Ishikawa (cell line): ENCODE results near the gene TMEM138.

Experiments used
- CEBPB ChIP-seq: IDR thresholded peaks from 2 replicates; pipeline ENCODE4 v1.6.1; 2012
- CREB1 ChIP-seq: IDR thresholded peaks from 2 replicates; pipeline ENCODE4 v1.6.1; 2012; ENCODE audit warnings: low read depth
- EGR1 ChIP-seq: IDR thresholded peaks from 2 replicates; pipeline ENCODE4 v1.6.1; 2012
- EP300 ChIP-seq: IDR thresholded peaks from 2 replicates; pipeline ENCODE4 v1.6.1; 2012; ENCODE audit warnings: borderline replicate concordance
- FOXM1 ChIP-seq: IDR thresholded peaks from 2 replicates; pipeline ENCODE4 v1.6.1; 2012; ENCODE audit warnings: low read depth, borderline replicate concordance
- NFIC ChIP-seq: IDR thresholded peaks from 2 replicates; pipeline ENCODE4 v1.6.1; 2012
- RAD21 ChIP-seq: IDR thresholded peaks from 2 replicates; pipeline ENCODE4 v1.6.1; 2012; ENCODE audit warnings: low read depth
- TAF1 ChIP-seq: IDR thresholded peaks from 2 replicates; pipeline ENCODE4 v1.6.1; 2012; ENCODE audit warnings: low read depth, mild to moderate bottlenecking
- TCF12 ChIP-seq: IDR thresholded peaks from 2 replicates; pipeline ENCODE4 v1.6.1; 2012; ENCODE audit warnings: low read depth
- TEAD4 ChIP-seq: IDR thresholded peaks from 2 replicates; pipeline ENCODE4 v1.6.1; 2012
- YY1 ChIP-seq: IDR thresholded peaks from 2 replicates; pipeline ENCODE4 v1.6.1; 2012; ENCODE audit warnings: low read depth
- ZBTB7A ChIP-seq: IDR thresholded peaks from 2 replicates; pipeline ENCODE4 v1.6.1; 2012; ENCODE audit warnings: low read depth
- TF ChIP-seq, protein P1 (sequence below): IDR thresholded peaks from 2 replicates; pipeline ENCODE4 v1.6.1; 2012
- TF ChIP-seq, protein P2 (sequence below): IDR thresholded peaks from 2 replicates; pipeline ENCODE4 v1.6.1; 2012; ENCODE audit warnings: low read depth, mild to moderate bottlenecking
- TF ChIP-seq, protein P3 (sequence below): IDR thresholded peaks from 2 replicates; pipeline ENCODE4 v1.6.1; 2012

TMEM138 gene

DNA sequence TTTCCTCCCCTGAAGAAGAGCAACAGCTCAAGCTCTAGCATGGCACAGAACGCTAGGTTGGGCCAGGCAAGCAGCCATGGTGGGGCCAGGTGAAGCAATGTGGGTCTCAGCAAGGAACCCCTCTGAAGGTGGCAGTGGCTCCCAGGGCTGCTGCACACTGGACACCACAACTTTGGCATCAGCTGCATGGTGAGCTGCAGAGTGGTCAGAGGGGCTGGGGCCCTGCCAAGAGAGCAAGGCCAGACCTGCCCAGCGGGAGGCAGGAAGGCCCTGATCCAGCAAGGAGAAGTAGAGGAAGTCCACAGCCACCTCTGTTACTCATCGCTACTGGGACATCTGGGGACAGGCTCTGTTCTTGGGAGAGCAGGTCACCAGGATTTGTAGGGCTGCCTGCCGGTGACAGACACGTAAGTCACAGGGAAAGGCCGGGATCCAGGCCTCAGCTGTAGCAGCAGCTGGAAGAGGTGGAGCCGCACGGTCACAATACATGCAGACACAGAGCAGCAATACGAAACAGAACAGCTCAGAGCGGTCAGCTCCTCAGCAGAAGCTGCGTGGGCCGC, 12.9 kb upstream of the TMEM138 start:
- TF ChIP-seq, protein P1, sequence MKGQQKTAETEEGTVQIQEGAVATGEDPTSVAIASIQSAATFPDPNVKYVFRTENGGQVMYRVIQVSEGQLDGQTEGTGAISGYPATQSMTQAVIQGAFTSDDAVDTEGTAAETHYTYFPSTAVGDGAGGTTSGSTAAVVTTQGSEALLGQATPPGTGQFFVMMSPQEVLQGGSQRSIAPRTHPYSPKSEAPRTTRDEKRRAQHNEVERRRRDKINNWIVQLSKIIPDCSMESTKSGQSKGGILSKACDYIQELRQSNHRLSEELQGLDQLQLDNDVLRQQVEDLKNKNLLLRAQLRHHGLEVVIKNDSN, result no peak
- TF ChIP-seq, protein P2, sequence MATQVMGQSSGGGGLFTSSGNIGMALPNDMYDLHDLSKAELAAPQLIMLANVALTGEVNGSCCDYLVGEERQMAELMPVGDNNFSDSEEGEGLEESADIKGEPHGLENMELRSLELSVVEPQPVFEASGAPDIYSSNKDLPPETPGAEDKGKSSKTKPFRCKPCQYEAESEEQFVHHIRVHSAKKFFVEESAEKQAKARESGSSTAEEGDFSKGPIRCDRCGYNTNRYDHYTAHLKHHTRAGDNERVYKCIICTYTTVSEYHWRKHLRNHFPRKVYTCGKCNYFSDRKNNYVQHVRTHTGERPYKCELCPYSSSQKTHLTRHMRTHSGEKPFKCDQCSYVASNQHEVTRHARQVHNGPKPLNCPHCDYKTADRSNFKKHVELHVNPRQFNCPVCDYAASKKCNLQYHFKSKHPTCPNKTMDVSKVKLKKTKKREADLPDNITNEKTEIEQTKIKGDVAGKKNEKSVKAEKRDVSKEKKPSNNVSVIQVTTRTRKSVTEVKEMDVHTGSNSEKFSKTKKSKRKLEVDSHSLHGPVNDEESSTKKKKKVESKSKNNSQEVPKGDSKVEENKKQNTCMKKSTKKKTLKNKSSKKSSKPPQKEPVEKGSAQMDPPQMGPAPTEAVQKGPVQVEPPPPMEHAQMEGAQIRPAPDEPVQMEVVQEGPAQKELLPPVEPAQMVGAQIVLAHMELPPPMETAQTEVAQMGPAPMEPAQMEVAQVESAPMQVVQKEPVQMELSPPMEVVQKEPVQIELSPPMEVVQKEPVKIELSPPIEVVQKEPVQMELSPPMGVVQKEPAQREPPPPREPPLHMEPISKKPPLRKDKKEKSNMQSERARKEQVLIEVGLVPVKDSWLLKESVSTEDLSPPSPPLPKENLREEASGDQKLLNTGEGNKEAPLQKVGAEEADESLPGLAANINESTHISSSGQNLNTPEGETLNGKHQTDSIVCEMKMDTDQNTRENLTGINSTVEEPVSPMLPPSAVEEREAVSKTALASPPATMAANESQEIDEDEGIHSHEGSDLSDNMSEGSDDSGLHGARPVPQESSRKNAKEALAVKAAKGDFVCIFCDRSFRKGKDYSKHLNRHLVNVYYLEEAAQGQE, result no peak
- TF ChIP-seq, protein P3, sequence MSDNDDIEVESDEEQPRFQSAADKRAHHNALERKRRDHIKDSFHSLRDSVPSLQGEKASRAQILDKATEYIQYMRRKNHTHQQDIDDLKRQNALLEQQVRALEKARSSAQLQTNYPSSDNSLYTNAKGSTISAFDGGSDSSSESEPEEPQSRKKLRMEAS, result no peak
- TF ChIP-seq ZBTB7A, result no peak
- TF ChIP-seq TEAD4, result no peak
- no peak for TF ChIP-seq RAD21

DNA sequence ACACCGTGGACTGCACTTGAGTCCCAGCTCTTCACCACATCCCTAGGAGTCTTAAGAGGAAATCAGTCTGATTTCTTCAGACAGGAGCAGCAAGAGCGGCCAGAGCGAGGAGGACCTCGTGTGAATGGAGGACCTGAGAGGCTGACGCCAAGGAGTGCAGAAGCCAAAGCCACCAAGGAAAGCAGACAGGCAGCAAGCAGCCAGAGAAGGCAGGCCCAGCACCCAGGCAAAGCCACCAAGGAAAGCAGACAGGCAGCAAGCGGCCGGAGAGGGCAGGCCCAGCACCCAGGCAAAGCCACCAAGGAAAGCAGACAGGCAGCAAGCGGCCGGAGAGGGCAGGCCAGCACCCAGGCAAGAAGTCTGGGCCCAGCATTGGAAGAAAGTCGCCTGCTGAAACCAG, 12.3 kb upstream of the TMEM138 start:
- TF ChIP-seq ZBTB7A, result no peak
- TF ChIP-seq EGR1, result no peak
- no peak for TF ChIP-seq CEBPB
- TF ChIP-seq, protein P2, result no peak
- TF ChIP-seq TAF1, result no peak
- no peak for TF ChIP-seq YY1
- no peak for TF ChIP-seq TEAD4
- no peak for TF ChIP-seq NFIC
- no peak for TF ChIP-seq TCF12
- TF ChIP-seq, protein P1, result no peak
- TF ChIP-seq CREB1, result no peak
- no peak for TF ChIP-seq EP300
- TF ChIP-seq, protein P3, result no peak
- TF ChIP-seq RAD21, result no peak
- TF ChIP-seq FOXM1, result no peak

DNA sequence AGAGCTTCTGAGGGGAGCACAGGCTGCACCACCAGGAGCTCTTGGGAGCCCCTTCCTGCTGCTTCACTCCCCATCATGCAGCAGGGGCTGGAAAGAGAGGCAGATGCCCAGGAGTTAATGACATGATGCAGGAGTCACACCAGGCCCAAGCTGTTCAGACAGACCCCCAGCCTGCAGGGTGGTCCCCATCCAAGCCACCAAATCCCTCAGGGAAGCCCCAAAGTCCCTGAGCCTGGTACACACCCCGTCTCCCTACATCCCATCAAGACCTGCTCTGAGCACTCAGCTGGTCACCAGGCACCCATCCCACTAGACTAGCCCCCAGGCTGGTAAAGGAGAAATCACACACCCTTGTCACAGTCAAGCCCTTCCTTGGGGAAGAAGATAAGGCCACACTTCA, 11.8 kb upstream of the TMEM138 start:
- TF ChIP-seq, protein P3, result no peak
- TF ChIP-seq TEAD4 (no peak), TAF1 (no peak), EGR1 (no peak), TCF12 (no peak), RAD21 (no peak), FOXM1 (no peak), YY1 (no peak), NFIC (no peak)
- TF ChIP-seq, protein P1, result no peak

DNA sequence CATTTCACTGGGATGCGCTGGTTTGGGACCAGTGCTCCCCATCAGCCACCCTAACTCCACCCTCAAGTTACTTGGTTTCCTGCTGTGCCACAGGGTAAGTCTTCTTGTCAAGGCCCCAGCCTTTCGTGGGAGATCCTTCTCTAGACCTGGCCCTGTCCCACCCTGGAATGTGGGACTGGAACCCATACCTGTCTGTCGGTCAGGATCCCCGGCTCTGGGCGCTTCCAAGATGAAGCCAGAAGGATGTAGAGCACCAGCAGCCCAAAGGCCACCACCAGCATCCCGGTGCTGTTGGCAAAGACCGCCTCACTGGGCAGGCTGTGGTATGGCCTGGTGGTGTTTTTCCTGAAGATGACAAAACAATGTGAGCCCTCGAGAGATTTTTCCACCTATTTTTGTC, 11.4 kb upstream of the TMEM138 start:
- no peak for TF ChIP-seq TAF1
- TF ChIP-seq, protein P2, result no peak
- TF ChIP-seq ZBTB7A, result no peak
- TF ChIP-seq, protein P1, result no peak
- TF ChIP-seq, protein P3, result no peak
- TF ChIP-seq TEAD4, result no peak
- TF ChIP-seq YY1, result no peak
- TF ChIP-seq CREB1, result no peak
- no peak for TF ChIP-seq EGR1
- no peak for TF ChIP-seq NFIC
